ENCODE results near the gene IGSF3.

DNA sequence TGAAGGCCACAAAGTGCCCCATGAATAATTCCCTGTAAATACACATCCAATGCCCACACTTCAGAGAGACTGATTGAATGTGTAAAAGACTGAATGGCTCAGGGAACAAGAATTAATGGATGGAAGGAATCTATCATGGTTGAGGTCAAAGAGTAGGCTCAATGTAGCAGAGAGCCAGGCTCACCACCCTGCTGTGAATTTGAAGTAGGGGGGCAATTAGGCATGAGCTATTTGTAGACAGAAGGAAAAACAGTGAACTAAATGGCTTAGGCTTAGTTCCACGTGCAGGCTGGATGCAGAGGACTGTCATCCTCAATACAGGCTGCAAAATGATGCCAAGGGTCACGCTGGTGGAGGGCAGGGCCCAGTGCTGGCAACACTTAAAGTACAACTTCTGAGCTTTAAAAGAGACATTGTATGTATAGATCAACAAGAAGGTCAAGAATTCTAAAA, 22.9 kb upstream of the IGSF3 start:
- TF ChIP-seq, protein P1, sequence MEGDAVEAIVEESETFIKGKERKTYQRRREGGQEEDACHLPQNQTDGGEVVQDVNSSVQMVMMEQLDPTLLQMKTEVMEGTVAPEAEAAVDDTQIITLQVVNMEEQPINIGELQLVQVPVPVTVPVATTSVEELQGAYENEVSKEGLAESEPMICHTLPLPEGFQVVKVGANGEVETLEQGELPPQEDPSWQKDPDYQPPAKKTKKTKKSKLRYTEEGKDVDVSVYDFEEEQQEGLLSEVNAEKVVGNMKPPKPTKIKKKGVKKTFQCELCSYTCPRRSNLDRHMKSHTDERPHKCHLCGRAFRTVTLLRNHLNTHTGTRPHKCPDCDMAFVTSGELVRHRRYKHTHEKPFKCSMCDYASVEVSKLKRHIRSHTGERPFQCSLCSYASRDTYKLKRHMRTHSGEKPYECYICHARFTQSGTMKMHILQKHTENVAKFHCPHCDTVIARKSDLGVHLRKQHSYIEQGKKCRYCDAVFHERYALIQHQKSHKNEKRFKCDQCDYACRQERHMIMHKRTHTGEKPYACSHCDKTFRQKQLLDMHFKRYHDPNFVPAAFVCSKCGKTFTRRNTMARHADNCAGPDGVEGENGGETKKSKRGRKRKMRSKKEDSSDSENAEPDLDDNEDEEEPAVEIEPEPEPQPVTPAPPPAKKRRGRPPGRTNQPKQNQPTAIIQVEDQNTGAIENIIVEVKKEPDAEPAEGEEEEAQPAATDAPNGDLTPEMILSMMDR (IDR thresholded peaks at IDR 0.05; ENCODE audit: insufficient read depth, low read length), result no peak
- TF ChIP-seq POLR2AphosphoS5 (IDR thresholded peaks at IDR 0.05; ENCODE audit: low read depth) (no peak), SPI1 (IDR thresholded peaks at IDR 0.05; ENCODE audit: borderline replicate concordance, low read depth) (no peak), GABPA (IDR thresholded peaks at IDR 0.05; ENCODE audit: low read depth) (no peak)
- TF ChIP-seq, protein P2, sequence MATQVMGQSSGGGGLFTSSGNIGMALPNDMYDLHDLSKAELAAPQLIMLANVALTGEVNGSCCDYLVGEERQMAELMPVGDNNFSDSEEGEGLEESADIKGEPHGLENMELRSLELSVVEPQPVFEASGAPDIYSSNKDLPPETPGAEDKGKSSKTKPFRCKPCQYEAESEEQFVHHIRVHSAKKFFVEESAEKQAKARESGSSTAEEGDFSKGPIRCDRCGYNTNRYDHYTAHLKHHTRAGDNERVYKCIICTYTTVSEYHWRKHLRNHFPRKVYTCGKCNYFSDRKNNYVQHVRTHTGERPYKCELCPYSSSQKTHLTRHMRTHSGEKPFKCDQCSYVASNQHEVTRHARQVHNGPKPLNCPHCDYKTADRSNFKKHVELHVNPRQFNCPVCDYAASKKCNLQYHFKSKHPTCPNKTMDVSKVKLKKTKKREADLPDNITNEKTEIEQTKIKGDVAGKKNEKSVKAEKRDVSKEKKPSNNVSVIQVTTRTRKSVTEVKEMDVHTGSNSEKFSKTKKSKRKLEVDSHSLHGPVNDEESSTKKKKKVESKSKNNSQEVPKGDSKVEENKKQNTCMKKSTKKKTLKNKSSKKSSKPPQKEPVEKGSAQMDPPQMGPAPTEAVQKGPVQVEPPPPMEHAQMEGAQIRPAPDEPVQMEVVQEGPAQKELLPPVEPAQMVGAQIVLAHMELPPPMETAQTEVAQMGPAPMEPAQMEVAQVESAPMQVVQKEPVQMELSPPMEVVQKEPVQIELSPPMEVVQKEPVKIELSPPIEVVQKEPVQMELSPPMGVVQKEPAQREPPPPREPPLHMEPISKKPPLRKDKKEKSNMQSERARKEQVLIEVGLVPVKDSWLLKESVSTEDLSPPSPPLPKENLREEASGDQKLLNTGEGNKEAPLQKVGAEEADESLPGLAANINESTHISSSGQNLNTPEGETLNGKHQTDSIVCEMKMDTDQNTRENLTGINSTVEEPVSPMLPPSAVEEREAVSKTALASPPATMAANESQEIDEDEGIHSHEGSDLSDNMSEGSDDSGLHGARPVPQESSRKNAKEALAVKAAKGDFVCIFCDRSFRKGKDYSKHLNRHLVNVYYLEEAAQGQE (IDR thresholded peaks at IDR 0.05; ENCODE audit: insufficient replicate concordance, low read depth), result no peak
